Liver (tissue), 9 donors: ENCODE results near the gene GULP1. TPM values are rescaled to one million over a fixed set of nuclear protein-coding genes. Genes with fewer than 3 reads are reported as not detected.

Source experiments
- DNase-seq: peaks from one replicate; pipeline ENCODE4 v3.0.0-alpha.2; 2017; ENCODE audit warnings: low spot score
- H3K27ac ChIP-seq, 2 donors: one replicate each; pipeline ENCODE4 v1.7.0; 2013; ENCODE audit warnings: inconsistent platforms in 2 of 2, low read length in 2 of 2, control low read depth in 1 of 2, low read depth in 1 of 2, mild to moderate bottlenecking in 1 of 2
- H3K27me3 ChIP-seq, 4 donors: one replicate each; pipeline versions ENCODE4 v1.6.1 to v1.7.0; 2013; ENCODE audit warnings: low read length in 3 of 4, inconsistent platforms in 1 of 4, mild to moderate bottlenecking in 1 of 4, moderate library complexity in 1 of 4; ENCODE audit not compliant: control insufficient read depth in 4 of 4, insufficient read depth in 4 of 4
- H3K36me3 ChIP-seq, 4 donors: one replicate each; pipeline versions ENCODE4 v1.6.1 to v1.7.0; 2013; ENCODE audit warnings: low read length in 3 of 4, mild to moderate bottlenecking in 3 of 4, low read depth in 1 of 4, moderate library complexity in 1 of 4; ENCODE audit not compliant: control insufficient read depth in 4 of 4, insufficient read depth in 3 of 4
- H3K4me1 ChIP-seq, 4 donors: one replicate each; pipeline versions ENCODE4 v1.6.1 to v1.7.0; 2013; ENCODE audit warnings: low read length in 3 of 4, mild to moderate bottlenecking in 3 of 4, moderate library complexity in 1 of 4; ENCODE audit not compliant: control insufficient read depth in 4 of 4, insufficient read depth in 4 of 4
- H3K4me3 ChIP-seq, 3 donors: one replicate each; pipeline versions ENCODE4 v1.6.1 to v1.7.0; 2013; ENCODE audit warnings: low read length in 3 of 3, control low read depth in 1 of 3, low read depth in 1 of 3, mild to moderate bottlenecking in 1 of 3
- H3K9ac ChIP-seq, 2 donors: one replicate each; pipeline ENCODE4 v1.7.0; 2013; ENCODE audit warnings: low read length in 2 of 2, mild to moderate bottlenecking in 2 of 2, moderate library complexity in 2 of 2, control low read depth in 1 of 2, low read depth in 1 of 2
- H3K9me3 ChIP-seq, 4 donors: one replicate each; pipeline versions ENCODE4 v1.6.1 to v1.7.0; 2013; ENCODE audit warnings: low read length in 3 of 4; ENCODE audit not compliant: control insufficient read depth in 4 of 4
- FOXA1 ChIP-seq: IDR thresholded peaks from 2 replicates; pipeline ENCODE4 v1.6.1; 2016; ENCODE audit warnings: antibody characterized with exemption
- FOXA2 ChIP-seq: IDR thresholded peaks from 2 replicates; pipeline ENCODE4 v1.6.1; 2016; ENCODE audit warnings: antibody characterized with exemption
- GABPA ChIP-seq, 2 donors: IDR thresholded peaks in 1 of 2; conservative IDR thresholded peaks in 1 of 2; 2 replicates each; pipeline ENCODE4 v1.6.1; 2016; ENCODE audit warnings: antibody characterized with exemption in 2 of 2, mild to moderate bottlenecking in 1 of 2, moderate library complexity in 1 of 2
- HNF4A ChIP-seq, 2 donors: conservative IDR thresholded peaks; 2 replicates each; pipeline ENCODE4 v1.6.1; 2016; ENCODE audit warnings: antibody characterized with exemption in 2 of 2, mild to moderate bottlenecking in 2 of 2
- NR2F2 ChIP-seq: IDR thresholded peaks from 2 replicates; pipeline ENCODE4 v1.6.1; 2016; ENCODE audit warnings: antibody characterized with exemption
- RXRA ChIP-seq, 2 donors: IDR thresholded peaks; 2 replicates each; pipeline ENCODE4 v1.6.1; 2017 to 2018; ENCODE audit warnings: antibody characterized with exemption in 2 of 2, mild to moderate bottlenecking in 1 of 2
- TAF1 ChIP-seq: conservative IDR thresholded peaks from 2 replicates; pipeline ENCODE4 v1.6.1; 2016; ENCODE audit warnings: antibody characterized with exemption, mild to moderate bottlenecking
- YY1 ChIP-seq: IDR thresholded peaks from 2 replicates; pipeline ENCODE4 v1.6.1; 2016; ENCODE audit warnings: antibody characterized with exemption, mild to moderate bottlenecking
- WGBS: extraction: QIAGEN DNeasy Blood & Tissue Kit; methylation state at CpG from one replicate; pipeline ENCODE4 v1.1.7; 2013; 5-methylcytosine and 5-hydroxymethylcytosine counted together
- polyA plus RNA-seq, 2 donors: library from polyadenylated mRNA; stranded (reverse) in 1 of 2; unstranded in 1 of 2; fragments of 200-250 nt in 1 of 2; fragments of >200 nt in 1 of 2; fragmentation: Nextera tagmentation in 1 of 2; extraction: Ambion mirVana in 1 of 2; gene quantifications; one replicate each; pipeline versions ENCODE4 v1.2.1 to v1.2.3, GENCODE V29; 2013 to 2015
- total RNA-seq, 2 donors: library from RNA; depleted of rRNA; stranded (reverse); fragments of >200 nt; gene quantifications; one replicate each; pipeline ENCODE4 v1.2.3, GENCODE V29; 2014
- TF ChIP-seq, protein P1 (sequence below): IDR thresholded peaks from 2 replicates; pipeline ENCODE4 v1.6.1; 2016; ENCODE audit warnings: antibody characterized with exemption
- TF ChIP-seq, protein P2 (sequence below): IDR thresholded peaks from 2 replicates; pipeline ENCODE4 v1.6.1; 2016; ENCODE audit warnings: antibody characterized with exemption, mild to moderate bottlenecking
- donor health status: healthy.
- donor health status: healthy.
- donor health status: healthy.
- donor health status: healthy.
- donor health status: healthy.

Gene GULP1
- total and polyA plus RNA-seq, 4 donors = 0.53 to 6.9 (median 0.89) TPM

GRCh38 chr2:188316791-188317423 is 25.2 kb downstream of the GULP1 start:
- no peak overlapping the region for H3K27ac ChIP-seq
- no peaks in the 10 kb centered on the region for H3K36me3 ChIP-seq
- H3K9ac ChIP-seq = no peak overlapping the region
- DNase-seq = no peak
- 72% methylated on average over 4 of the region's 4 CpGs for WGBS
- H3K4me3 ChIP-seq = no peak overlapping the region
- no peaks in the 10 kb centered on the region for H3K4me1 ChIP-seq
- H3K27me3 ChIP-seq = no peaks in the 10 kb centered on the region
- TF ChIP-seq FOXA1 = no peak
- no peak for TF ChIP-seq RXRA (IDR thresholded peaks at IDR 0.05)
- no peak for TF ChIP-seq NR2F2
- no peaks in the 10 kb centered on the region for H3K9me3 ChIP-seq

DNA sequence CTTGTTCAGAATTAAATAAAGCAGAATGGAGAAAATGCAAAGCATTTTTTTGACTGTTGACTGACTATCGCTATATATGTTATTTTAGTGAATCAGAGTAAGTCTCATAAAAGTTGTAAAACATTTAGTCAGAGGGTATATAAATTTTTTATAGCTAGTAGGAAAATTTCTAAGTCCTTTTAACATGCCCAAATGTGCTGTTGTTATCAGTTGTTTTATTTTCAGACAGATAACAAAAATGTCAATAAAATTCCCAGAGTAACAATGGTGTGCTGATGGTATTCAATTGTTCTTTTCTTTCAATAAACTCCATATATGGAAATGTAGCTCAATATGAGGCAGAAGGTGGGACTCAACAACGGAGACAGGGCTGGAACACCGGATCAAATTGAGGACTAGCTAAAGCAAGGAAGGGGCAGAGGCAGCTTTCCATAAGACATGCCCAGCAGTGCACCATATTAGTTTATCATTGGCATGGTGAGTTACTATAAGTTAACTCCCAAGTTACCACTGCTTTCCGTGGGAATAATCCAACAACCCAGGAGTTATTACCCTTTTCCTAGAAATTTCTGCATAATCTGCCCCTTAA is 26.6 kb downstream of the GULP1 start:
- no peak for TF ChIP-seq YY1
- Histone ChIP-seq H3K4me1 (no peaks in the 10 kb centered on the region), H3K9ac (no peak overlapping the region), H3K9me3 (no peaks in the 10 kb centered on the region), H3K4me3 (no peak overlapping the region), H3K36me3 (no peaks in the 10 kb centered on the region), H3K27ac (no peak overlapping the region), H3K27me3 (no peaks in the 10 kb centered on the region)
- no peak for DNase-seq
- 73% methylated on average over 4 of the region's 4 CpGs for WGBS

- no peak overlapping the region for H3K9ac ChIP-seq
- WGBS = 85% methylated on average over 1 of the region's 1 CpG
- TF ChIP-seq HNF4A (conservative IDR thresholded peaks at IDR 0.05) (no peak), GABPA (IDR thresholded peaks at IDR 0.05 in 1 of 2, conservative IDR thresholded peaks at IDR 0.05 in 1 of 2) (no peak), TAF1 (no peak), RXRA (IDR thresholded peaks at IDR 0.05) (no peak), FOXA2 (no peak)
- TF ChIP-seq, protein P1, sequence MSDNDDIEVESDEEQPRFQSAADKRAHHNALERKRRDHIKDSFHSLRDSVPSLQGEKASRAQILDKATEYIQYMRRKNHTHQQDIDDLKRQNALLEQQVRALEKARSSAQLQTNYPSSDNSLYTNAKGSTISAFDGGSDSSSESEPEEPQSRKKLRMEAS = no peak
- TF ChIP-seq, protein P2, sequence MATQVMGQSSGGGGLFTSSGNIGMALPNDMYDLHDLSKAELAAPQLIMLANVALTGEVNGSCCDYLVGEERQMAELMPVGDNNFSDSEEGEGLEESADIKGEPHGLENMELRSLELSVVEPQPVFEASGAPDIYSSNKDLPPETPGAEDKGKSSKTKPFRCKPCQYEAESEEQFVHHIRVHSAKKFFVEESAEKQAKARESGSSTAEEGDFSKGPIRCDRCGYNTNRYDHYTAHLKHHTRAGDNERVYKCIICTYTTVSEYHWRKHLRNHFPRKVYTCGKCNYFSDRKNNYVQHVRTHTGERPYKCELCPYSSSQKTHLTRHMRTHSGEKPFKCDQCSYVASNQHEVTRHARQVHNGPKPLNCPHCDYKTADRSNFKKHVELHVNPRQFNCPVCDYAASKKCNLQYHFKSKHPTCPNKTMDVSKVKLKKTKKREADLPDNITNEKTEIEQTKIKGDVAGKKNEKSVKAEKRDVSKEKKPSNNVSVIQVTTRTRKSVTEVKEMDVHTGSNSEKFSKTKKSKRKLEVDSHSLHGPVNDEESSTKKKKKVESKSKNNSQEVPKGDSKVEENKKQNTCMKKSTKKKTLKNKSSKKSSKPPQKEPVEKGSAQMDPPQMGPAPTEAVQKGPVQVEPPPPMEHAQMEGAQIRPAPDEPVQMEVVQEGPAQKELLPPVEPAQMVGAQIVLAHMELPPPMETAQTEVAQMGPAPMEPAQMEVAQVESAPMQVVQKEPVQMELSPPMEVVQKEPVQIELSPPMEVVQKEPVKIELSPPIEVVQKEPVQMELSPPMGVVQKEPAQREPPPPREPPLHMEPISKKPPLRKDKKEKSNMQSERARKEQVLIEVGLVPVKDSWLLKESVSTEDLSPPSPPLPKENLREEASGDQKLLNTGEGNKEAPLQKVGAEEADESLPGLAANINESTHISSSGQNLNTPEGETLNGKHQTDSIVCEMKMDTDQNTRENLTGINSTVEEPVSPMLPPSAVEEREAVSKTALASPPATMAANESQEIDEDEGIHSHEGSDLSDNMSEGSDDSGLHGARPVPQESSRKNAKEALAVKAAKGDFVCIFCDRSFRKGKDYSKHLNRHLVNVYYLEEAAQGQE = no peak
- no peak overlapping the region for H3K4me3 ChIP-seq
- H3K4me1 ChIP-seq = no peaks in the 10 kb centered on the region
- H3K27me3 ChIP-seq = no peaks in the 10 kb centered on the region
- no peak for DNase-seq
- H3K36me3 ChIP-seq = no peaks in the 10 kb centered on the region
- no peak overlapping the region for H3K27ac ChIP-seq
- H3K9me3 ChIP-seq = no peaks in the 10 kb centered on the region
Measured at GRCh38 chr2:188319838-188320237, 28.2 kb downstream of the GULP1 start.
